H9 (cell line): ENCODE data around the gene CTDSP2. TPM values are rescaled to one million over a fixed set of nuclear protein-coding genes. Genes with fewer than 3 reads are reported as not detected.

Experiments used
- DNase-seq: peaks from one replicate; pipeline ENCODE4 v3.0.0-alpha.2; 2017
- H2AFZ ChIP-seq: one replicate; pipeline ENCODE4 v1.6.1; 2013; ENCODE audit warnings: mild to moderate bottlenecking, low read length, control low read depth, moderate library complexity
- H2AK5ac ChIP-seq: 2 replicates; pipeline ENCODE4 v1.6.1; 2013; ENCODE audit warnings: low read length, control low read depth, mixed read lengths; ENCODE audit not compliant: insufficient read length
- H2BK120ac ChIP-seq: one replicate; pipeline ENCODE4 v1.6.1; 2013; ENCODE audit warnings: low read depth, mild to moderate bottlenecking, low read length, control low read depth, inconsistent platforms; ENCODE audit not compliant: poor library complexity, severe bottlenecking
- H2BK12ac ChIP-seq: 2 replicates; pipeline ENCODE4 v1.6.1; 2013; ENCODE audit warnings: low read length, control low read depth, mixed read lengths, low read depth; ENCODE audit not compliant: insufficient read length
- H2BK15ac ChIP-seq: 2 replicates; pipeline ENCODE4 v1.6.1; 2013; ENCODE audit warnings: low read depth, low read length, control low read depth
- H2BK20ac ChIP-seq: one replicate; pipeline ENCODE4 v1.6.1; 2013; ENCODE audit warnings: low read depth, mild to moderate bottlenecking, low read length, control low read depth, inconsistent platforms; ENCODE audit not compliant: poor library complexity, severe bottlenecking
- H2BK5ac ChIP-seq: 2 replicates; pipeline ENCODE4 v1.6.1; 2013; ENCODE audit warnings: low read length, control low read depth, mixed read lengths; ENCODE audit not compliant: insufficient read length
- H3K14ac ChIP-seq: 2 replicates; pipeline ENCODE4 v1.6.1; 2013; ENCODE audit warnings: low read length, control low read depth; ENCODE audit not compliant: insufficient read depth
- H3K18ac ChIP-seq: 2 replicates; pipeline ENCODE4 v1.6.1; 2013; ENCODE audit warnings: low read depth, mild to moderate bottlenecking, mixed read lengths, low read length, control low read depth; ENCODE audit not compliant: insufficient read length
- H3K23ac ChIP-seq: 2 replicates; pipeline ENCODE4 v1.6.1; 2013; ENCODE audit warnings: low read length, control low read depth, mixed read lengths, low read depth; ENCODE audit not compliant: insufficient read length
- H3K23me2 ChIP-seq: 2 replicates; pipeline ENCODE4 v1.6.1; 2013; ENCODE audit warnings: low read depth, mild to moderate bottlenecking, mixed read lengths, low read length, control low read depth; ENCODE audit not compliant: insufficient read length, poor library complexity, severe bottlenecking
- H3K27ac ChIP-seq: 2 replicates; pipeline ENCODE4 v1.5.1; 2013; ENCODE audit warnings: low read length, control low read depth, mixed read lengths, low read depth; ENCODE audit not compliant: insufficient read length
- H3K27me3 ChIP-seq: 2 replicates; pipeline ENCODE4 v1.6.1; 2013; ENCODE audit warnings: low read length, control low read depth, inconsistent platforms; ENCODE audit not compliant: insufficient read depth
- H3K4ac ChIP-seq: 2 replicates; pipeline ENCODE4 v1.6.1; 2013; ENCODE audit warnings: low read depth, mild to moderate bottlenecking, control low read depth, inconsistent platforms, low read length, moderate library complexity
- H3K4me1 ChIP-seq: 2 replicates; pipeline ENCODE4 v1.6.1; 2013; ENCODE audit warnings: low read length, control low read depth, inconsistent platforms; ENCODE audit not compliant: insufficient read depth
- H3K4me2 ChIP-seq: 2 replicates; pipeline ENCODE4 v1.6.1; 2013; ENCODE audit warnings: low read length, control low read depth, mixed read lengths; ENCODE audit not compliant: insufficient read length, insufficient read depth
- H3K56ac ChIP-seq: 2 replicates; pipeline ENCODE4 v1.6.1; 2013; ENCODE audit warnings: low read depth, mild to moderate bottlenecking, mixed read lengths, low read length, control low read depth; ENCODE audit not compliant: insufficient read length
- H3K79me1 ChIP-seq: 2 replicates; pipeline ENCODE4 v1.6.1; 2013; ENCODE audit warnings: low read depth, mild to moderate bottlenecking, moderate library complexity, low read length, control low read depth, inconsistent platforms; ENCODE audit not compliant: insufficient read depth, poor library complexity, severe bottlenecking
- H3K79me2 ChIP-seq: 2 replicates; pipeline ENCODE4 v1.6.1; 2013; ENCODE audit warnings: low read length, control low read depth, inconsistent platforms; ENCODE audit not compliant: insufficient read depth
- H3K9ac ChIP-seq: 2 replicates; pipeline ENCODE4 v1.6.1; 2013; ENCODE audit warnings: low read length, control low read depth, mixed read lengths; ENCODE audit not compliant: insufficient read length; ENCODE audit errors: extremely low read depth
- H3K9me3 ChIP-seq: one replicate; pipeline ENCODE4 v1.6.1; 2013; ENCODE audit warnings: low read depth, low read length, inconsistent platforms; ENCODE audit not compliant: control insufficient read depth
- H3T11ph ChIP-seq: one replicate; pipeline ENCODE4 v1.6.1; 2013; ENCODE audit warnings: mild to moderate bottlenecking, low read length, control low read depth, inconsistent platforms
- H4K20me1 ChIP-seq: one replicate; pipeline ENCODE4 v1.6.1; 2013; ENCODE audit not compliant: control insufficient read depth, insufficient read length, insufficient read depth
- H4K5ac ChIP-seq: 2 replicates; pipeline ENCODE4 v1.6.1; 2013; ENCODE audit warnings: low read depth, mild to moderate bottlenecking, mixed read lengths, low read length, control low read depth; ENCODE audit not compliant: insufficient read length
- H4K8ac ChIP-seq: replicated peaks from 2 replicates; pipeline ENCODE4 v1.6.1; 2013; ENCODE audit warnings: low read length, control low read depth, mixed read lengths, low read depth; ENCODE audit not compliant: insufficient read length
- H4K91ac ChIP-seq: 2 replicates; pipeline ENCODE4 v1.6.1; 2013; ENCODE audit warnings: low read depth, mild to moderate bottlenecking, moderate library complexity, mixed read lengths, low read length, control low read depth; ENCODE audit not compliant: insufficient read length
- H3K27ac Mint-ChIP-seq, 3 experiments: 2 replicates in 2 of 3; 3 replicates in 1 of 3; pipeline ENCODE4 v1.8.0; 2020 to 2021; ENCODE audit warnings: mixed read lengths in 3 of 3, mild to moderate bottlenecking in 1 of 3, moderate library complexity in 1 of 3
- H3K27me3 Mint-ChIP-seq: 2 replicates; pipeline ENCODE4 v1.8.0; 2021; ENCODE audit warnings: low read depth, mild to moderate bottlenecking, moderate library complexity, mixed read lengths
- H3K36me3 Mint-ChIP-seq, 3 experiments: 2 replicates in 2 of 3; 3 replicates in 1 of 3; pipeline ENCODE4 v1.8.0; 2020 to 2021; ENCODE audit warnings: low read depth in 3 of 3, mixed read lengths in 3 of 3; ENCODE audit not compliant: insufficient read depth in 1 of 3
- H3K4me1 Mint-ChIP-seq, 2 experiments: 2 replicates each; pipeline ENCODE4 v1.8.0; 2020; ENCODE audit warnings: mixed read lengths in 2 of 2
- H3K4me3 Mint-ChIP-seq, 2 experiments: 2 replicates in 1 of 2; 3 replicates in 1 of 2; pipeline ENCODE4 v1.8.0; 2020 to 2021; ENCODE audit warnings: mild to moderate bottlenecking in 2 of 2, mixed read lengths in 2 of 2, moderate library complexity in 1 of 2
- H3K9me3 Mint-ChIP-seq, 2 experiments: 2 replicates in 1 of 2; 3 replicates in 1 of 2; pipeline ENCODE4 v1.8.0; 2020; ENCODE audit warnings: mild to moderate bottlenecking in 2 of 2, mixed read lengths in 2 of 2, moderate library complexity in 1 of 2
- CTCF ChIP-seq: fragments of 200-600 bp; sonication (generic); conservative IDR thresholded peaks from 3 replicates; pipeline ENCODE4 v1.8.0; 2021; ENCODE audit warnings: antibody characterized with exemption, mild to moderate bottlenecking
- WGBS: extraction: QIAGEN DNeasy Blood & Tissue Kit; methylation state at CpG from one replicate; pipeline ENCODE4 v1.1.7; 2013; ENCODE audit warnings: missing lambda C conversion rate, low lambda C conversion rate, mixed read lengths; ENCODE audit not compliant: insufficient read length; ENCODE audit errors: extremely low coverage; 5-methylcytosine and 5-hydroxymethylcytosine counted together
- total RNA-seq: library from RNA; stranded (reverse); gene quantifications from 2 replicates; pipeline ENCODE4 v1.2.1, GENCODE V29; 2021

The CTDSP2 gene
- total RNA-seq, 1 experiment from 2014 or later: 103 TPM

- Histone ChIP-seq H3K4me2 (no peak overlapping the region), H4K91ac (no peak overlapping the region), H3K23me2 (no peaks in the 10 kb centered on the region), H3T11ph (no peak overlapping the region), H2BK120ac (no peak overlapping the region), H3K23ac (no peak overlapping the region), H4K5ac (no peak overlapping the region), H3K27me3 (no peaks in the 10 kb centered on the region; the same call in 1 of the 2 replicates), H2BK15ac (no peak overlapping the region), H3K9me3 (no peaks in the 10 kb centered on the region), H3K18ac (no peak overlapping the region), H2AK5ac (no peak overlapping the region), H2BK12ac (no peak overlapping the region), H3K9ac (no peak overlapping the region), H2AFZ (no peak overlapping the region), H3K4ac (no peak overlapping the region), H3K4me1 (no peaks in the 10 kb centered on the region; the same call in 1 of the 2 replicates), H2BK5ac (no peak overlapping the region), H3K14ac (no peak overlapping the region), H3K79me1 (no peaks in the 10 kb centered on the region), H3K27ac (no peak overlapping the region), H4K20me1 (no peaks in the 10 kb centered on the region), H2BK20ac (no peak overlapping the region), H4K8ac (no peak overlapping the region), H3K56ac (no peak overlapping the region), H3K79me2 (no peaks in the 10 kb centered on the region)
- Mint-ChIP-seq H3K27me3 (peaks cover 7% of the 10 kb centered on the region), H3K4me1 (peaks cover under 1% of the 10 kb centered on the region in 2 experiments; a peak in 2 of 4 replicates), H3K4me3 (no peak overlapping the region), H3K9me3 (peaks cover 3 to 4% of the 10 kb centered on the region in 2 experiments; a peak in 2 of 5 replicates), H3K36me3 (peaks cover 0 to 3% (median 0%) of the 10 kb centered on the region in 3 experiments; a peak in 1 of 7 replicates), H3K27ac (no peak overlapping the region)
- no peak for DNase-seq
- no CpG with 5 or more reads among the region's 8 CpGs for WGBS
- no peak for TF ChIP-seq CTCF
Measured at GRCh38 chr12:57874166-57875108, 27.9 kb upstream of the CTDSP2 start.
